Psoas muscle (tissue), 8 donors: ENCODE data around the gene GOLGA1. TPM values are rescaled to one million over a fixed set of nuclear protein-coding genes. Genes with fewer than 3 reads are reported as not detected.
A peak's percentile ranks its signal among the peaks of the same experiment; 100 is the strongest.

Experiments used
- ATAC-seq, 4 donors: fragments of 200-7000 bp; cut with Tn5 transposase; one replicate each; pipeline ENCODE4 v1.9.1; 2020; ENCODE audit warnings: moderate library complexity in 3 of 4, mild to moderate bottlenecking in 2 of 4
- DNase-seq, 2 donors: peaks; one replicate each; pipeline ENCODE4 v3.0.0-alpha.2; 2020
- H3K27ac ChIP-seq: fragments of 200-600 bp; one replicate; pipeline ENCODE4 v1.8.0; 2022
- H3K27me3 ChIP-seq, 3 donors: fragments of 200-600 bp in 1 of 3; one replicate each; pipeline versions ENCODE4 v1.6.1 to v1.8.0; 2013 to 2022; ENCODE audit warnings: low read length in 2 of 3, mild to moderate bottlenecking in 2 of 3, moderate library complexity in 1 of 3; ENCODE audit not compliant: insufficient read depth in 3 of 3
- H3K36me3 ChIP-seq, 2 donors: fragments of 200-600 bp in 1 of 2; one replicate each; pipeline versions ENCODE4 v1.6.1 to v1.8.0; 2013 to 2022; ENCODE audit warnings: low read depth in 1 of 2, mild to moderate bottlenecking in 1 of 2, moderate library complexity in 1 of 2; ENCODE audit not compliant: insufficient read depth in 1 of 2
- H3K4me1 ChIP-seq: fragments of 200-600 bp; one replicate; pipeline ENCODE4 v1.8.0; 2022
- H3K4me3 ChIP-seq: fragments of 200-600 bp; one replicate; pipeline ENCODE4 v1.8.0; 2022; ENCODE audit warnings: mild to moderate bottlenecking
- H3K9me3 ChIP-seq: fragments of 200-600 bp; one replicate; pipeline ENCODE4 v1.8.0; 2022
- WGBS, 3 donors: extraction: QIAGEN DNeasy Blood & Tissue Kit; methylation state at CpG; one replicate each; pipeline versions ENCODE4 v1.1.6 to v1.1.7; 2013; 5-methylcytosine and 5-hydroxymethylcytosine counted together
- intact Hi-C, 2 donors: fragments of 100-400 bp; cut with DNase I; formaldehyde crosslinking; loops; one replicate each; pipeline versions ENCODE4 v1.11.0 to v1.14.2; 2022
- polyA plus RNA-seq, 3 donors: library from polyadenylated mRNA; stranded (reverse); fragments of 200-250 nt; gene quantifications; one replicate each; pipeline ENCODE4 v1.2.3, GENCODE V29; 2013
- total RNA-seq, 4 donors: library from RNA; stranded (reverse); fragmentation: NEBNext Ultra II Directional in 2 of 4; extraction: Animal tissue kit (Norgen Biotek cat#: 25700) in 2 of 4; gene quantifications; one replicate each; pipeline versions ENCODE4 v1.2.1 to v1.2.4, GENCODE V29; 2021 to 2023
- TF ChIP-seq, protein P1 (sequence below): fragments of 200-600 bp; IDR thresholded peaks from one replicate; pipeline ENCODE4 v1.8.0; 2022; ENCODE audit warnings: antibody characterized with exemption
- donor health status: healthy with polysubstance abuse.
- donor health status: DM: no; HTN: no; CAD: no; lungs with moderate emphysema.
- donor health status: Bipolar disorder and iron deficiency.
- donor health status: healthy.
- donor health status: DM: yes; HTN: yes; CAD: no.
- donor health status: DM: no; HTN: no; CAD: no.
- donor health status: DM: no; HTN: no; CAD: no.
- donor health status: DM: yes; HTN: yes; CAD: no.

The GOLGA1 gene
- total and polyA plus RNA-seq, 7 donors: 8.0 to 23.0 (median 15.2) TPM

DNA sequence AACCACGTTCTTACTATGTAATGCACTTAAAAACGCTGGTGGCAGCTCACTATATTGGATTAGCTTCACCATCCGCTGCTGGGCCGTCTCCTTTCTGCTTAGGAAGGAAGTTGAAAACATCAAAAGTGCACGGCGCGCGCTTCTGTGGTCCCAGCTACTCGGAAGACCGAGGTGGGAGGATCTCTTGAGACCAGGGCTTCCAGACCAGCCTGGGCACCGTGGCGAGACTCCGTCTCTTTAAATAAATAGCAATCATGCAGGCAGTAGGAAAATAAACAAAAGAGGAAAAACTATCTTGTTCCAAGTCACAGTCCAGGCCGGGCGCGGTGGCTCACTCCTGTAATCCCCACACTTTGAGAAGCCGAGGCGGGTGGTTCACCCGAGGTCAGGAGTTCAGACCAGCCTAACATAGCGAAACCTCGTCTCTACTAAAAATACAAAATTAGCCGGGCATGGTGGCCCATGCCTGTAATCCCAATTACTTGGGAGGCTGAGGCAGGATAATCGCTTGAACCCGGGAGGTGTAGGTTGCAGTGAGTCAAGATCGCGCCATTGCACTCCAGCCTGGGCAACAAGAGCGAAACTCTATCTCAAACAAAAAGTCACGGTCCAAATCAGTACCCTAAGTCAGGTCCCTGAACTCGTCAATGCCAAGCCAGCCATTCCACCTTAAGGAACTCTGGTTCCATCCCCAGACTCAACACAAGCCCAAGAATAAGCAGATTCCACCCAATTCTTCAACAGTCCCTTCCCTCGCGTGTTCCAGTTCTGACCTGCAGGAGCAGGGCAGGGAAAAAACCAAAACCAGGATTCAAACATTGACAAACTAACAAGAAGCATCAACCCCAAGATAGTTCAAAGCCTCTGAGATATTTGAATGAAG, 1.0 kb upstream of the GOLGA1 start:
- peaks cover 0 to 18% of the 10 kb centered on the region in 2 donors for H3K36me3 ChIP-seq
- TF ChIP-seq, protein P1, sequence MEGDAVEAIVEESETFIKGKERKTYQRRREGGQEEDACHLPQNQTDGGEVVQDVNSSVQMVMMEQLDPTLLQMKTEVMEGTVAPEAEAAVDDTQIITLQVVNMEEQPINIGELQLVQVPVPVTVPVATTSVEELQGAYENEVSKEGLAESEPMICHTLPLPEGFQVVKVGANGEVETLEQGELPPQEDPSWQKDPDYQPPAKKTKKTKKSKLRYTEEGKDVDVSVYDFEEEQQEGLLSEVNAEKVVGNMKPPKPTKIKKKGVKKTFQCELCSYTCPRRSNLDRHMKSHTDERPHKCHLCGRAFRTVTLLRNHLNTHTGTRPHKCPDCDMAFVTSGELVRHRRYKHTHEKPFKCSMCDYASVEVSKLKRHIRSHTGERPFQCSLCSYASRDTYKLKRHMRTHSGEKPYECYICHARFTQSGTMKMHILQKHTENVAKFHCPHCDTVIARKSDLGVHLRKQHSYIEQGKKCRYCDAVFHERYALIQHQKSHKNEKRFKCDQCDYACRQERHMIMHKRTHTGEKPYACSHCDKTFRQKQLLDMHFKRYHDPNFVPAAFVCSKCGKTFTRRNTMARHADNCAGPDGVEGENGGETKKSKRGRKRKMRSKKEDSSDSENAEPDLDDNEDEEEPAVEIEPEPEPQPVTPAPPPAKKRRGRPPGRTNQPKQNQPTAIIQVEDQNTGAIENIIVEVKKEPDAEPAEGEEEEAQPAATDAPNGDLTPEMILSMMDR: no peak
- peak; percentile 54 to 72 for DNase-seq
- no peaks in the 10 kb centered on the region for H3K27me3 ChIP-seq
- WGBS, 3 donors: 6 to 10% (median 7%) methylated on average over 30 to 31 of the region's 31 CpGs
- ATAC-seq: peak; percentile 9 to 43 (median 14)
- H3K4me1 ChIP-seq: peaks cover 21% of the 10 kb centered on the region
- peak overlapping the region; percentile 86 for H3K4me3 ChIP-seq
- peak overlapping the region; percentile 99 for H3K27ac ChIP-seq
- intact Hi-C loops: loop anchor here (2.0 to 10.0 kb wide), 3 partner anchors 73 to 203 kb away; partner anchors contain the start of gene SCAI (in 2 of the 2)
- no peaks in the 10 kb centered on the region for H3K9me3 ChIP-seq

- intact Hi-C loops: loop anchor here (2.0 to 10.0 kb wide), 3 partner anchors 72 to 204 kb away; partner anchors contain the start of gene SCAI (in 2 of the 2)
- ATAC-seq: peak in 3 of 4 donors; percentile 48 to 57 (median 56)
Observed at GRCh38 chr9:124940521-124940893, 376 bp downstream of the GOLGA1 start.

DNA sequence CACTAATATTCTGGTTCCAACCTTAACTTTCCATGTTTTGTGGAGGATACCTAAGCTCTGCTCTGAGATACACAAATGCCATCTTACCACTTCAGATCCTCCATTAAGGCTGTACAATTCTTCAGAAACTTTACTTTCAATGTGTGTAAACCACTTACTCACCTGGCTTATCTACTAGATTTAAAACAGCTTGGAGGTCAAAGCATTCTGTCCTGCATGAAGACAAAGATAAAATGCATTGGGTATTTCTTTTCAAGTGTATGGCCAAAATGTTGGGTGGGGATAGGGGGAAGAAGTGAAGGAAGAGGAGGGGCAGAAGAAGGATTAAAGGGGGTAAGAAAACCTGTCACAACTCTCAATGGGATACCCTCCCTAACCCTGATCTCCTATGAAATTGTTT, 939 bp downstream of the GOLGA1 start:
- H3K27ac ChIP-seq: peak overlapping the region; percentile 99
- DNase-seq (no peak), ATAC-seq (no peak)
- TF ChIP-seq, protein P1: no peak
- no peaks in the 10 kb centered on the region for H3K27me3 ChIP-seq
- intact Hi-C loops: loop anchor here (2.0 to 10.0 kb wide), 5 partner anchors 71 to 395 kb away; partner anchors contain the start of genes SCAI (in 2 of the 2) and HSPA5 (in 1 of the 2)
- H3K9me3 ChIP-seq: no peaks in the 10 kb centered on the region
- H3K4me3 ChIP-seq: peak overlapping the region; percentile 86
- H3K4me1 ChIP-seq: peaks cover 21% of the 10 kb centered on the region
- peaks cover 0 to 37% of the 10 kb centered on the region in 2 donors for H3K36me3 ChIP-seq

More at GRCh38 chr9:124940521-124940893, 376 bp downstream of the GOLGA1 start:
- WGBS, 3 donors: 0 to 1% (median 1%) methylated on average over 17 of the region's 17 CpGs
- peaks cover 0 to 32% of the 10 kb centered on the region in 2 donors for H3K36me3 ChIP-seq
- peak overlapping the region; percentile 86 for H3K4me3 ChIP-seq
- H3K9me3 ChIP-seq: no peaks in the 10 kb centered on the region
- peak overlapping the region; percentile 99 for H3K27ac ChIP-seq
- no peaks in the 10 kb centered on the region for H3K27me3 ChIP-seq
- DNase-seq: no peak
- TF ChIP-seq, protein P1: no peak
- peaks cover 21% of the 10 kb centered on the region for H3K4me1 ChIP-seq

- Histone ChIP-seq H3K4me3 (no peak overlapping the region), H3K4me1 (no peaks in the 10 kb centered on the region), H3K27ac (no peak overlapping the region), H3K27me3 (no peaks in the 10 kb centered on the region), H3K36me3 (peaks cover 6 to 93% of the 10 kb centered on the region in 2 donors), H3K9me3 (no peaks in the 10 kb centered on the region)
- ATAC-seq (no peak), DNase-seq (no peak)
- TF ChIP-seq, protein P1: no peak
- intact Hi-C loops: loop anchor here in 1 of 2 donors (5.0 to 10.0 kb wide), 2 partner anchors 57 to 401 kb away; no protein-coding TSS in a partner anchor
Observed at GRCh38 chr9:124934290-124934689, 6.6 kb downstream of the GOLGA1 start.
